ENCODE measurements around the gene PIP5KL1.

The PIP5KL1 gene

GRCh38 chr9:127968042-127968441 lies 37.5 kb upstream of the PIP5KL1 start:
- TF ChIP-seq CTCF (IDR thresholded peaks at IDR 0.05; ENCODE audit: insufficient read depth, low read depth, low read length, missing control alignments) = no peak
- DNase-seq (ENCODE audit: low read depth) = no peak
- no peak overlapping the region for H3K4me3 ChIP-seq (ENCODE audit: low read depth, low read length)

DNA sequence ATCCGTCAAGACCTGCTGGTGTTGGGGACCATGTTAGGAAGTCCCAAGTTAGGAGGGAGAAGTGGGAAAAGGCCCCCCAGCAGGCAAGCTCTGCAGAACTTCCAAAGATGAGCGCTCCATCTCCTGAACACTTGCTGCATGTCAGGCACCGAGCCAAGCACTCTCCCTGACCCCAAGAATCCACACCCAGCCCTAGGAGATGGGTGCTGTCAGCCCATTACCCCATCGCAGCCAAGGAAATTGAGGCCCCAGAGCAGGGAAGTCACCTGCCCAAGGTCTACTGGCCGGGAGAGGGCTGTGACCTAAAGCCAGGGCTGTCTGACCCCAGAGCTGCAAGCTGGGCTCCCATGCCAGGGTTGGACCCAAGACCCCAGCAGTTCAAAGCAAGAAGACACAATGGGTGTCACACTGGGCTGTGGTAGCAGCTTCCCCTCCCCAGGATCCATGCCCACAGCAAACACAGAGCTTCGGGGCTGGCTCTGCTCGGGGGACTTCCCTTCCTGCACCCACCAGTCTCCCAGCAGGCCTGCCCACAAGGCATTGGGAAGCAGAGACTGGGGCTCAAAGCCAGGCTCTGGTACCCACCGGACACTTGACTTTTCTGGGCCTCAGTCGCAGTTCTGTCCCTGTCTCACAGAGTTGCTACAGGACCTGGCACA lies 36.7 kb upstream of the PIP5KL1 start:
- DNase-seq (ENCODE audit: low read depth) = no peak
- no peak for TF ChIP-seq CTCF (IDR thresholded peaks at IDR 0.05; ENCODE audit: insufficient read depth, low read depth, low read length, missing control alignments)
- H3K4me3 ChIP-seq (ENCODE audit: low read depth, low read length) = no peak overlapping the region

DNA sequence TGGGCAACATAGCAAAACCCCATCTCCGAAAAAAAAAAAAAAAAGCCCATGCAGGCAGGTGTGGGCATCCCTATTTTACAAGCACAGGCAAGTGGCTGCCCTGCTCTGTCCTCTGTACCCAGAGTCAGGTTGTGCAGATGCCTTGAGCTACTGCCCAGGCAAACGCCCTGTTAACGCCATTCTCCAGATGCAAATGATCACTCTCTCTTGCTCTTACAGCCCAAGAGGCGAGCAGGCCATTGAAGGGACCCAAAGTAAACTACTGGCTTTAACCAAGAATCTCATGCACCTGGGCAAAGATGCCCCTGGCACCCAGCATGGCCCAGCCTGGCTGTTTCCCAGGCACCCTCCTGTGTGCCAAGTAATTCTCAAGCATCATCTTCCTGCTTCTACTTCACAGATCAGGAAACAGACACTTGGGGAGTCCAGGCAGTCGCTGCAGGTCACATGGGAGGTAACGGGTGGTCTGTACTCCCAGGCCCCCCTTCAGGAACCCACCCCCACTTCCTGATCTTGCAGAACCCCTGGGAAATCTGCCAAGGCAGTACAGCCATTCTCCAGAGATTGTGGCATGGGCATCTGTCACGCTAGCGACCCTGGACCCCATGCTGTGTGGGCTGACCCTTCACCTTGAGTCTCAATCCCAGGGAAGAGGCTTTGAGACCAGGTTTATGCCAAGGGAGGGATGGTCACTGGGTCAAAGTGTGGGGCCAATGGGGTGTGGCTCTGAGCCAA lies 36.0 kb upstream of the PIP5KL1 start:
- no peak for TF ChIP-seq CTCF (IDR thresholded peaks at IDR 0.05; ENCODE audit: insufficient read depth, low read depth, low read length, missing control alignments)
- no peak for DNase-seq (ENCODE audit: low read depth)
- H3K4me3 ChIP-seq (ENCODE audit: low read depth, low read length) = no peak overlapping the region

DNA sequence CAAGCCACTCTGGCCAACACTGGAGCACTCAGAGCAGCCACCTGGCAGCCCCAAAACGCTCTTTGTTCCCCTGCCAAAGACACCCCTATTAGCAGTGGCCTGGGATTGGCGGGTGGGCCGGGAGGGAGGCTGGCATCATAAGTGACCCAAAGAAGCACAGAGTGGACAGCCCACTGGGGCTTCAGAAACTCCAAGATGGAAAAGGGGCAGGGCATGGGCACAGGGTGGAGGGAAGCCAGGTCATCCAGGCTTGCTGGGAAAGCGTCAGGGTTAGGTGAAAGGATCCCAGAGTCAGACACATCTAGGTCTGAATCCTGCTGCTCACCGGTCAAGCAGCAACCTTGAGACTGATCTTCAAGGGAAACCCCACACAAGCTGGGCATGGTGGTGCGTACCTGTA lies 35.4 kb upstream of the PIP5KL1 start:
- no peak for TF ChIP-seq CTCF (IDR thresholded peaks at IDR 0.05; ENCODE audit: insufficient read depth, low read depth, low read length, missing control alignments)
- DNase-seq (ENCODE audit: low read depth) = no peak

DNA sequence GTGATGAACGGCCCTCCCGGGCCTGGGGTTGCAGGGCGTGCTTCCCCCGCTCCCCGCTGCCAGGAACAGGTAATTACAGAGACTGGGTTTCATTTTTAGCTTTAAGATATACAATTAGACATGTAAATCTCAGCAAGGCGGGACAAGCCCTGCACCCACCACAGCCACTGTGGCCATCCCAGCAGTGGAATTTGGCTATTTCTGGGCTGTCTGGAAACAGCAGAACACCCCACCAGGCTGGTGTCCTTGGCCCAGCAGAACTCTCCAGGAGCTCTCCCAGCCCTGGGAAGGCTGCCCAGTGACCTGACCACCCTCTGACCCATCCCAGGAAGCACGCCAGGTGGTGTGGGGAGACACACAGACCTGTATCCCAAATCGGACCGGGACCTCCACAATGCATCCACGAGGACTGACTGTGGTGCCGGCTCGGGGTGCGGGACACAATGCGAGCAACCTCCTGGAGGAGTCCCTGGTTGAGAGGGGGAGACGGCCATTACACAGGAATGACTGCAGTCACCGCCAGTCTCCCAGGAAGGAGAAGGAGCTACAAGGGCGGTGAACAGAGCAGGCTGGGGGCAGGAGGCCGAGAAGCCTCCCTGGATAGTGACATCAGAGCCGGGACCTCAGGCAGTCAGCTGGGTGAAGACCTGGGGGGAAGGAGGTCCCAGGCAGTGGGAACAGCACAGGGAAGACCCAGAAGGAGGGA lies 32.9 kb upstream of the PIP5KL1 start:
- H3K4me3 ChIP-seq (ENCODE audit: low read depth, low read length) = no peak overlapping the region
- no peak for DNase-seq (ENCODE audit: low read depth)

More for the DNA sequence above, 35.4 kb upstream of the PIP5KL1 start:
- no peak overlapping the region for H3K4me3 ChIP-seq (ENCODE audit: low read depth, low read length)

GRCh38 chr9:127963041-127963358 lies 32.4 kb upstream of the PIP5KL1 start:
- no peak for TF ChIP-seq CTCF (IDR thresholded peaks at IDR 0.05; ENCODE audit: insufficient read depth, low read depth, low read length, missing control alignments)
- H3K4me3 ChIP-seq (ENCODE audit: low read depth, low read length) = no peak overlapping the region
- DNase-seq (ENCODE audit: low read depth) = no peak

More for the DNA sequence above, 32.9 kb upstream of the PIP5KL1 start:
- TF ChIP-seq CTCF (IDR thresholded peaks at IDR 0.05; ENCODE audit: insufficient read depth, low read depth, low read length, missing control alignments) = no peak
